Measurements from ENCODE around the gene FBXW7. TPM values are rescaled to one million over a fixed set of nuclear protein-coding genes. Genes with fewer than 3 reads are reported as not detected.

Gene FBXW7
- total RNA-seq, 1 experiment from 2014 or later = 23.0 TPM

GRCh38 chr4:152372444-152372843 lies 163.4 kb downstream of the FBXW7 start:
- H3K36me3 Mint-ChIP-seq = no peaks in the 10 kb centered on the region
- no peak overlapping the region for H3K27ac Mint-ChIP-seq
- no peaks in the 10 kb centered on the region for H3K4me1 Mint-ChIP-seq
- POLR2A ChIA-PET = no interaction called here
- ATAC-seq (no peak), DNase-seq (ENCODE audit: low spot score) (no peak)
- no peaks in the 10 kb centered on the region for H3K27me3 Mint-ChIP-seq (ENCODE audit: low read depth)
- CTCF ChIA-PET = no interaction called here
- no peaks in the 10 kb centered on the region for H3K9me3 Mint-ChIP-seq
- no peak overlapping the region for H3K4me3 Mint-ChIP-seq
- TF ChIP-seq, protein P1, sequence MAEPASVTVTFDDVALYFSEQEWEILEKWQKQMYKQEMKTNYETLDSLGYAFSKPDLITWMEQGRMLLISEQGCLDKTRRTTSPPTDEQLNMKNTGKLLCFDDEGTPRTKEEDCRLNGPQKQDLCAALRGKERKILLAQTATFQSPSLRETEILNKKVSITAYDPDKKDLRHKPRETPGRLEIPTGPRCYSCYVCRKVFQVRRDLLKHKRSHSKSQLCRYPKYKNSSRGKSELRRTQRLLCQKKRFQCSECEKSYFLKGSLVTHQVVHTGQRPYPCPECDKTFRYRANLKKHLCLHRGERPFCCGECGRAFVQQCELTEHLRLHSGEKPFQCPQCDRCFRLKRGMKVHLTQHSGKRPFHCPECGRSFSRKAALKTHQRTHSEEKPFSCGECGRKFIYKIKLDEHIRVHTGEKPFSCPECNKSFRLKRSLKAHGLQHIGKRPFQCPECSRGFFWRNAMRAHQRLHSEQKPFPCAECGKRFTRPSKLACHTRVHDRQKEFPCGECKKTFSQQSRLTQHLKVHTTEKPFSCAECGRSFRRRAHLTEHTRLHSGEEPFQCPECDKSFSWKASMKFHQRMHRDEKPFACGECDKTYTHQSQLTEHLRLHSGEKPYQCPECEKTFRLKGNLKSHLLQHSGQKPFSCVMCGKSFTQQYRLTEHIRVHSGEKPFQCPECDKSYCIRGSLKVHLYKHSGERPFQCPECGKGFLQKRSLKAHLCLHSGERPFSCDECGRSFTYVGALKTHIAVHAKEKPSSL (CRISPR knock-in tag; conservative IDR thresholded peaks at IDR 0.05) = no peak
- TF ChIP-seq MYBL2 (CRISPR knock-in tag; IDR thresholded peaks at IDR 0.05) (no peak), SP1 (CRISPR knock-in tag; conservative IDR thresholded peaks at IDR 0.05) (no peak), STAT6 (CRISPR knock-in tag; conservative IDR thresholded peaks at IDR 0.05; ENCODE audit: low read depth) (no peak), ZNF281 (CRISPR knock-in tag; IDR thresholded peaks at IDR 0.05) (no peak), SMAD3 (CRISPR knock-in tag; IDR thresholded peaks at IDR 0.05; ENCODE audit: borderline replicate concordance) (no peak), MAX (CRISPR knock-in tag; IDR thresholded peaks at IDR 0.05) (no peak), NR3C1 (CRISPR knock-in tag; conservative IDR thresholded peaks at IDR 0.05; ENCODE audit: low read depth) (no peak), NFE2L1 (CRISPR knock-in tag; IDR thresholded peaks at IDR 0.05) (no peak), ZNF532 (CRISPR knock-in tag; IDR thresholded peaks at IDR 0.05; ENCODE audit: borderline replicate concordance) (no peak), USF2 (CRISPR knock-in tag; IDR thresholded peaks at IDR 0.05) (no peak), ATF3 (CRISPR knock-in tag; conservative IDR thresholded peaks at IDR 0.05) (no peak), ZNF121 (CRISPR knock-in tag; IDR thresholded peaks at IDR 0.05) (no peak), RORB (CRISPR knock-in tag; IDR thresholded peaks at IDR 0.05) (no peak), ETV6 (CRISPR knock-in tag; IDR thresholded peaks at IDR 0.05) (no peak)
- TF ChIP-seq, protein P2, sequence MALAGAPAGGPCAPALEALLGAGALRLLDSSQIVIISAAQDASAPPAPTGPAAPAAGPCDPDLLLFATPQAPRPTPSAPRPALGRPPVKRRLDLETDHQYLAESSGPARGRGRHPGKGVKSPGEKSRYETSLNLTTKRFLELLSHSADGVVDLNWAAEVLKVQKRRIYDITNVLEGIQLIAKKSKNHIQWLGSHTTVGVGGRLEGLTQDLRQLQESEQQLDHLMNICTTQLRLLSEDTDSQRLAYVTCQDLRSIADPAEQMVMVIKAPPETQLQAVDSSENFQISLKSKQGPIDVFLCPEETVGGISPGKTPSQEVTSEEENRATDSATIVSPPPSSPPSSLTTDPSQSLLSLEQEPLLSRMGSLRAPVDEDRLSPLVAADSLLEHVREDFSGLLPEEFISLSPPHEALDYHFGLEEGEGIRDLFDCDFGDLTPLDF (CRISPR knock-in tag; IDR thresholded peaks at IDR 0.05) = no peak
- TF ChIP-seq, protein P3, sequence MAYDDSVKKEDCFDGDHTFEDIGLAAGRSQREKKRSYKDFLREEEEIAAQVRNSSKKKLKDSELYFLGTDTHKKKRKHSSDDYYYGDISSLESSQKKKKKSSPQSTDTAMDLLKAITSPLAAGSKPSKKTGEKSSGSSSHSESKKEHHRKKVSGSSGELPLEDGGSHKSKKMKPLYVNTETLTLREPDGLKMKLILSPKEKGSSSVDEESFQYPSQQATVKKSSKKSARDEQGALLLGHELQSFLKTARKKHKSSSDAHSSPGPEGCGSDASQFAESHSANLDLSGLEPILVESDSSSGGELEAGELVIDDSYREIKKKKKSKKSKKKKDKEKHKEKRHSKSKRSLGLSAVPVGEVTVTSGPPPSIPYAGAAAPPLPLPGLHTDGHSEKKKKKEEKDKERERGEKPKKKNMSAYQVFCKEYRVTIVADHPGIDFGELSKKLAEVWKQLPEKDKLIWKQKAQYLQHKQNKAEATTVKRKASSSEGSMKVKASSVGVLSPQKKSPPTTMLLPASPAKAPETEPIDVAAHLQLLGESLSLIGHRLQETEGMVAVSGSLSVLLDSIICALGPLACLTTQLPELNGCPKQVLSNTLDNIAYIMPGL (CRISPR knock-in tag; IDR thresholded peaks at IDR 0.05) = no peak
- TF ChIP-seq, protein P4, sequence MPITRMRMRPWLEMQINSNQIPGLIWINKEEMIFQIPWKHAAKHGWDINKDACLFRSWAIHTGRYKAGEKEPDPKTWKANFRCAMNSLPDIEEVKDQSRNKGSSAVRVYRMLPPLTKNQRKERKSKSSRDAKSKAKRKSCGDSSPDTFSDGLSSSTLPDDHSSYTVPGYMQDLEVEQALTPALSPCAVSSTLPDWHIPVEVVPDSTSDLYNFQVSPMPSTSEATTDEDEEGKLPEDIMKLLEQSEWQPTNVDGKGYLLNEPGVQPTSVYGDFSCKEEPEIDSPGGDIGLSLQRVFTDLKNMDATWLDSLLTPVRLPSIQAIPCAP (CRISPR knock-in tag; IDR thresholded peaks at IDR 0.05) = no peak

Data from WTC11 (cell line).